GM18520 (cell line): ENCODE measurements around the gene MCTP1.
A peak's percentile ranks its signal among the peaks of the same experiment; 100 is the strongest.
"Not testable (repeated sequence)": the region's sequence is repeated elsewhere in the genome, so short reads cannot be mapped to it uniquely, and the experiment has no call there.

Experiments used
- ATAC-seq: cut with Tn5 transposase; IDR thresholded peaks from one replicate; pipeline ENCODE4 v1.9.1; 2021; ENCODE audit not compliant: unreplicated experiment

MCTP1 gene

DNA sequence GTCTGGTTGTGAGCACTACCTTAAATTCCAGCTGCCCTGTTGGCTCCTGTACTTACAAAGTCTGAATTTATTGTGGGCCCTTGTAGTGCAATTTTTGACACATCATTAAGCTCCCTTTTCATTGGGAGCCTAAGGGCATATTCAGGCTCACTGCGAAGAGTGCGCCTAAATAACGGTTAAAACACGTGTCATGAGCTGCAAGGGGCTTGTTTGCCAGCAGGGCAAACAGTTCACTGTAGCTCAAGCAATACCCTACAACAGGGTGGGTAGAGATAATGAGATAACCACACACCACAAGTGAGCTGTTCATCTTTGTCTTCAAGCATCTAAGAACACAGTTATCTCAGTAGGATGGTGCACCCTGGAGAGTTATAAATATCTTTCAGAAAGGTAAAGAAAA, 452.2 kb downstream of the MCTP1 start:
- ATAC-seq = no peak

DNA sequence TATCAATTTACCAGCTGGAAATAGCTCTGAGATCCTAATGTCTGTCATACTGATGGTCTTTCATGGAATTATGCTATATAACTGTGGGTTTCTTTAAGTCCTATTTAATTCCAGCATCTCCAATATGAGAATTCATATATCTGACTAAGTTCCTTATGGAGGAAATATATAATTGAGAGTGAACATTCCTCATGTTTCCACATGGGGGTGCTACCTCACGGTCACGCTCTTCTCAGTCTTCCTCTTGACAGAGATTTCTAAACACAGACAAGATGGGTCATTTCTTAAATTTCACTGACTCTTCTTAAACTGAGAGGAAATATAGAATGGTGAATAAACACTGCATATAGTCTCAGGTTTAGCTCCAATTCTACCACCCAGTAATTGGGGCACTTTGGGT, 454.4 kb downstream of the MCTP1 start:
- no peak for ATAC-seq

DNA sequence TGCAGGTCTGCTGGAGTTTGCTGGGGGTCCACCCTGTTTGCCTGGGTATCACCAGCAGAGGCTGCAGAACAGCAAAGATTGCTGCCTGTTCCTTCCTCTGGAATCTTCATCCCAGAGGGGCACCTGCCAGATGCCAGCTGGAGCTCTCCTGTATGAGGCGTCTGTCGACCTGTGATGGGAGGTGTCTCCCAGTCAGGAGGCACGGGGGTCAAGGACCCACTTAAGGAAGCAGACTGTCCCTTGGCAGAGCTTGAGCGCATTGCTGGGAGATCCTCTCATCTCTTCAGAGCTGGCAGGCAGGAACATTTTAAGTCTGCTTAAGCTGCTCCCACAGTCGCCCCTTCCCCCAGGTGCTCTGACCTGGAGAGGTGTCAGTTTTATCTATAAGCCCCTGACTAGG, 456.7 kb downstream of the MCTP1 start:
- ATAC-seq = not testable (repeated sequence)

DNA sequence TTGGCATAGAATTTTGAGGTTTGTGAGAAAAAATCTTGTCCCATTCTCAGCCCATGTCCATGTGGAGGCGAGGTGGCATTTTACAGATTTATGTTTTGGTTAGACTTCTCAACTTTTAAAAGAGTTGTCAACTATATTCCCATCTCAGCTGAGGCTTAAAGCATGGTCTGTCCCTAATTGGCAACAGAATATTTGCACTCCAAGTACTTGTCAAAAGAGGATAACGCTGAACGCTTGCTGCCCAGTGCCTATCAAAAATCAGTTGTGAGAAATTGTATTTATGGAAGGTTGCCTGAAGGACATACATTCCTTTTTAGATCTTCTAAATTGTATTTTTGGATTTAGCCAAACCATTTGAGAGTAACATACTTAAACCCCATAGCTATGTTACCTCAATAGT, 464.4 kb downstream of the MCTP1 start:
- no peak for ATAC-seq

DNA sequence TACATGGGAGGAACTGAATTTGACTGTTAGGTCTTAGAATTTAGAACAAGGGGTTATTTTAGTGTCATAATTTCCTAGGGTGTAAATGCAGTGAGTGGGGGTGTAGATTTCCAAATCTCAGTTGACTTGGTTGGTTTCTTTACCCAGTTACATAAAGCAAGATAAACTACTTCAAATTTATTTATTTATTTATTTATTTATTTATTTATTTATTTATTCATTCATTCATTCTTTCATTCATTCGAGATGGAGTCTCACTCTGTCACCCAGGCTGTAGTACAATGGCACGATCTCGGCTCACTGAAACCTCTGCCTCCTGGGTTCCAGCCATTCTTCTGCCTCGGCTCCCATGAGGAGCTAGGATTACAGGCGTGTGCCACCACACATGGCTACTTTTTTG, 466.0 kb downstream of the MCTP1 start:
- no peak for ATAC-seq

DNA sequence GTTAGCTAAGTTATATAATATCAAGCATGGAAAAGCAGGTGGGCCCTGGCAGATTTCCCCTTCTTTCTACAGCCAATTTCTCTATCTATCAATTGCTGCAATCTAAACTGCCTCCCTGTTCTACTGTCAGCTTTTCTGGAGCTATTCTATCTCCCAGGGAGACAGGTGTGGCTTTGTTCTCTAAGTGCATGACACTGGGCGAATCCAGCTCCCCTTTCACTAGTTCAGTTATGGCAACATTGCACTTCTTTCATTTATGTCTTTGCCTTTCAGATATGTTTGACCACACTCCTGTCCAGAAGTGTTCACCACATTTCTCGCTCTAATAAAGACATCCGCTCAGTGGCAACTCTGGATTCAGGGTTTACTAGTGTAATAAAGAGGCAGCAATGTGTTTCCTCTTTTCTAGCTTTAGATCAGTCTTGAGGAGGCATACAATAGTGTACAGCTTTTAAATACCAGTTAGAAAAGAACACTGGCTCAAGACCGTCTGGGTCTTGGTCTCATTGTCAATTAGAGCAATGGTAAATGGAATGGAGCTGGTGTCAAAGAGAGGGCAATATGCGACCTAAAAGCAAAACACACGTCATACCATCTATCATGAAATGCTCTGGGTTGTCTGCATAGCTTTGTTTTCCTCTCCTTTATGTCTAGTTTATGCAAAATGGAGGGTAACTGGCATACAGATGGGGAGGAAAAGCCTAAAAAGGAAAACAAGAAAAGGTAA, 469.4 kb downstream of the MCTP1 start:
- ATAC-seq = no peak

DNA sequence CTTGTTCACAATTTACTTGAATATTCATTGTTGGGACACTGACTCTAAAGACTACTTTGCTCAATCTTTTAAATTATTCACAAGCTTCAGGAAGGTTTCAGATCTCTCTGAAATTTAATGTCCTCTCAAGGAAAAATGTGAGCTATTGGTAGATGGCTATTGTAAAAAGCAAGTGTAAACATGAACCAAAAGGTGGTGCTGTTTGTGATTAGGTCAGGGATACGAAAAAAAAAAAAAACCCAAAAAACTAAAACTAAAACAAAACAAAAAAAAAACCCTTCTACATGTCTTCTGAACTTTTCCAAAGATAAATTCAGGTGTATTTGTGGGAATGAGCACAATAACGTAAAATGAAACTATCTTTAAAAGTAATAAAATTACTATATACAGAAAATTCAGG, 472.7 kb downstream of the MCTP1 start:
- no peak for ATAC-seq

DNA sequence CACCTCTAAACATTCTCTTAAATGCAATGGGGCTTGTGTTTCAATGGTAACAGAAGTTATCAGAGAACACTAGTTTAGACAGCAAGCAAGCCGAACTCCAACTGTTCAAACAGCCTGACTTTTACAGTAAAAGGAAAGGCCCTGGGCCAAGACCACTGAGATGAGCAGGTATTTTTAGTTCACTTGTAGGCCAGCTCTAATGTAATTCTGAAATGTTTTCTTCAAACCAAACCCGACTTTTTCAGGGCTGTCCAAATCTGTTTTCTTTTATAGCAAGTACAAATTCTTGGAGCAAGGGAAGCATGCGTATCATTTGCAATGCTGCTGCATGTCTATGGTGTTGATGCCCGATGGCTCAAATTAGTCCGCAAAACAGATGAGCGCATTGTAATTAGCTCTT, 473.6 kb downstream of the MCTP1 start:
- ATAC-seq = no peak

DNA sequence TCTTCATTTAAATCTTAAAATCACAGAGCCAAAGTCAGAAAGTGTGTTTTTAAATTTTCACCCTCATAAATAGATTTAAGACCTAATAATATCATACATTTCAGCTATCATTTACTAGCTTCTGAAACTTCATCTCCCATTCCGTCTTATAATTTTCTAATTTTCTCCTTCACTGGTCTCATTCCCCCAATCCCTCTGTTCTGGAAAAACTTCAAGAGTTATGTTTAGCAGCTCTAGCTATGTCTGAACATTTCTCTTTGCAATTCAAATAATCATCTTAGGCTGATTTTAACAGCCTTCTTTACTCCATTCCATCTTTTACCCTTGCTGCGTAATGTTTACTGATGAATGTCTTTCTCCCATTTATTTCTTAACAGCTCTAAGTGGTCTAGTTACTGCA, 474.0 kb downstream of the MCTP1 start:
- ATAC-seq = no peak

DNA sequence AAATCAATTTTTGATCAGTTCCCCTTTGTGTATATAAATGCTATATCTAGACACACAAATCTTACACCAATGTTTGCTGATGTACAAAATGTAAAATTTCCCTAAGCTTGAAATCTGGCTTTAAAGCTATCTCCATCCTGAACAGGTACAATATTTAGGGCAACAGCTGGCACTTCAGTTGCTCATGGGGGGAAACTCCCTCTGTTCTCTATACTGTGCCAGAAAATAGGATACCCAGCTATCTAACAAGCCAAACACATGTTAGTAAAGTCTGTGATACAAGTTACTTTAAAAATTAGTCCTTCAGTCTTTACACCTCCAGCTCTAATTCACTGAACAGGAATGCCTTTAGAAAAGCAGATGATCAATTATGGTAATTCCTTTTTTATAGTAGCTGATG, 474.6 kb downstream of the MCTP1 start:
- ATAC-seq = no peak

DNA sequence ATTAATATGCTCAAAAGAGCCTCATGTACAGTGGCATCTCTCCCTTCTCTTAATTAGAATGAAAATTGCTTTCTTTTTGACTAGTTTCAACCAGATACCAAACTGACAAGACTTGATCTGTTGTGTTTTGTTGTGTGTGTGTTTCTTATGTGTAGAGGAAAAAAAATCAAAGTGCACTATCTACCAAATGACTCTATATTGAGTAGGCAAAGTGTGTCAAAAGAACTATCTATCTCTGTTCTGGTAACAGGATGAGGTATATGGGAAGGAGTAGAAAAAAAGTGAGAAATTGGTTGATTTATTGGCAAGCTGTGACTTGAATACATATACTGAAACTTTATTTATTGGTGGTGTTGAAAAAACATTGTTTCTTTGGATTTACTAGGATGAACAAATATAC, 476.4 kb downstream of the MCTP1 start:
- ATAC-seq = no peak

DNA sequence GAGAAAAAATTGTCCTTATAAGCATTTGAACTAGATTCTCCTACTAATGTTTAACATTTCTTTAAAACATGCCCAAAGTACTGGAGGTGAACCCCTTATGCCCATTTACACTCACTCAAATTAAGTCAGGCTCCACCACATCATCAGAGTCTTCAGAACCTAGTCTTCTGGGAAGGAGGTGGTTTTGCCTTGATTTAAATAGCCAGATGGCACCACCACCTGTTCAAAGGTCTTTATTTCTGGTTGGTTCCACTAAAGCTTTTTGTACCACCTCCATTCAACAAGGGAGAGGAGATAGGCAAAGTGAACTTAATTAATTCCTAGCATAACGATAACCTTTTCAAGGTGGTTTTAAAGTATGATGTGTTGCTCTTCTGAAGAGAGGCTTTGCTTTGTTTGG, 476.9 kb downstream of the MCTP1 start:
- ATAC-seq = no peak

DNA sequence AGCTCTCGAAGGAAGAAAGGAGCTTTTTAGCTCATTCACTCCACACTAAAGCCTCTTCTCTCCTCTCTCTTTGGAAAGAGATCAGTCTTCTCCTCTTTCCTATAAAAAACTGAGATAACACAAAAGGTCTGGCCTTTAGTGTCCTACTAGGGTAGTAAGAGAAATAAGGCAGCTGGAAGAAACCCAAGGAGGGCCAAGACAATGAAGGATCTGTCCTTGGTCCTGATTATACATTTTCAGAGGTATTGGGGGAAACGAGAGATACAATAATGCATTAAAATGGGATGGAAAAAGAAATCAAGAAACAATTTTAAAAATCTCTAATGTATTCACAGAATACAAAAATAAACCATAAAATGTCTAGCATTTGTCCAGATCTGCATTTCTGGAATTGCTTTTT, 482.4 kb downstream of the MCTP1 start:
- ATAC-seq = no peak

DNA sequence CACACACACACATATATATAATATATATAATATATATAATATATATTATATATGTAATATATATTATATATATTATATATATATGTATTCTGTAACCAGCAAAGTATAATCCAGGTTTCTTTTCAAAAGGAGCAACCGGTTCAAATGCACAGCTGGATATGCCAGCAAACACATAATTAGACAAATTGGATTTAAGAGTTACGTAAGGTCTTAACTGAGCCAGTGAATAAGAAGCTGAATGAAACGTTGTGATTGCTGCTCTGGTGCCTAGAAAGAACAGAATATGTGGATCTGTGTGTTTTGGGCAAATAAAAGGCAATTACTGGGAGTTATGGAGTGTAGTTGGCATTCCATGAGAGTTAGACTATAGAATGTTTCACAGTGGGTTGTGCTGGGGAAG, 488.3 kb downstream of the MCTP1 start:
- ATAC-seq = no peak

DNA sequence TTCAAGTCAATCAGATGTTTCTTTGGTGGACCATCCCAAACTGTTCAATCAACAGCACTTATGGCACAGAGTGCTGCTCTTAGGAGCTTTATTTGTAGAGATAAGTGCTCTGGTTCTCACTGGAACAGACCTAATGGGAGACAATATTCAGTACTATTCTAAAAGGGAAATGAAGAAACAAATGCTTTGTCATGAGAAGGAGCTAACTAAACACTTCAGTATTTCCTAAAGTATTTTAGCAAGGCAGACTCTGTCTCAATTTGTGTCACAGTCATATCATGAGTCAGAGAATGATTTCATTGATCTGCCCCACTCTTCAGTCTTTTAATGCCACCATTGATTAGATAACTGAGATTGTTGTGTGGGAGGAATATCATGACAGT, 491.1 kb downstream of the MCTP1 start:
- ATAC-seq = peak; percentile 20

DNA sequence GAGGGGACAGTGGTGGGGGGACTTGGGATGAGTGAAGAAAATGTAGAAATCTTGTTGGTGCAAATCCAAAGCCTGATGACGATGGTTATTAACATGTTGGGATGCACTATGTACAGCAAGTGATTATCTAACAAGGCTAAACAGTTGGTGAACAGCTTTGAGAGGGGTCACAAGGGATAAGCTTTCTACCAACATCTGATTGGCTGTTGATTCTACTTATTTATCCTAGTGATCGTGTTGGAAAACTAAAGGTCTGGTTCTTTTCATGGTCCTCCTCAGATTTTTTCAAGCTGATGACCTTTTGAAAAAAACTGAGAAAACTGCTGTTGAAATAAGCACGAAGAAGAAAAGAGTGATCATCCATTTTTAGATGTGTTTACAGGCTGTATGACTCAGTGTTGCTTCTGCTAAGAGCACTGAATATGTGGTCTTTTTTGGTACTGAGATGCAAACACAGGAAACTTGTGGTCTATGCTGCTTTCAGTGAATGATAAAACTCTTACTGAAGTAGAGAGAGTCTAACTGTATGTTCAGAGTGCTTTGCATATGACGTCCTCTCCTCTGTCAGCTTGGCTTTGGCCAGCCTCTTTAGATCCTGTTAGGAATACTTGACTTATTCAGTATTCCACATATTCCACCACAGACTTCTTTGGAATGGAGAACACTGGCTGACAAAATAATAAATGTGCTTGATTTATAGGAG, 491.6 kb downstream of the MCTP1 start:
- peak; percentile 100 for ATAC-seq

DNA sequence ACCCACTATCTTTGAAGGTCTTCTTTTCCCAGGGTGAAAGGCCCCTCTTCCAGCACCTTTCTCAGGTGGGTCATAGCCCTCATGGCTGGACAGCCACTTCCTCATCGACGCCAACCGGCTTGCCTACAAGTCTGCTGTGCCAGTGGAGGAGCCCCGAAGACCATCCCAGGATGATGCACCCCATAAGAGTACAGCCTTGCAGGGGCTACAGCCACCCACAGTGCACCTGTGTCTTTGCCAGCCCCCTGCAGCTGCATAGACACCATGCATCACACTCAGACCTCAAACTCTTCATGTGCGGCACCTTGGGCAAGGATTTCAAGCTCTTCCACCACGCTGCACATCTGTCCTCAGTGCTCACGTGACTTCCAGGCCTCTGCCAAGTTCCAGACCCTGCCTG, 493.1 kb downstream of the MCTP1 start:
- ATAC-seq = no peak

DNA sequence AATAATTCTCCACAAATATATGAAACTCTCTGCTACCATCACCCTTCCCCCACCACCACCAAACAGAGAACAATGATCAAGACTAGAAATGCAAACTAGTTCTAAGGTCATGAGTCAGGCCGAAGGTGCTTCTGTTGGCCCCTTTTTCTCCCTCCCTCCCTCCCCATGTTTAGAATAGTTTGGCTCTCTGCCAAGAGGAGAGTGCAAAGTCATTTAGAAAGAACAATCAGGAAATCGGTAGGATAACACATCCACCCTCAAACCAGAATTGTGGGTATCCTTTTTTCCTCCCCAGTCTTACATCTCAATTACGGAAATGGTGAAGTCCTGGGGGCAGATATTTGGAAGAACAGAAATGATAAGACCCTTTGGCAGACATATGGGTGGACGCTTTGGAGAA, 496.4 kb downstream of the MCTP1 start:
- no peak for ATAC-seq

DNA sequence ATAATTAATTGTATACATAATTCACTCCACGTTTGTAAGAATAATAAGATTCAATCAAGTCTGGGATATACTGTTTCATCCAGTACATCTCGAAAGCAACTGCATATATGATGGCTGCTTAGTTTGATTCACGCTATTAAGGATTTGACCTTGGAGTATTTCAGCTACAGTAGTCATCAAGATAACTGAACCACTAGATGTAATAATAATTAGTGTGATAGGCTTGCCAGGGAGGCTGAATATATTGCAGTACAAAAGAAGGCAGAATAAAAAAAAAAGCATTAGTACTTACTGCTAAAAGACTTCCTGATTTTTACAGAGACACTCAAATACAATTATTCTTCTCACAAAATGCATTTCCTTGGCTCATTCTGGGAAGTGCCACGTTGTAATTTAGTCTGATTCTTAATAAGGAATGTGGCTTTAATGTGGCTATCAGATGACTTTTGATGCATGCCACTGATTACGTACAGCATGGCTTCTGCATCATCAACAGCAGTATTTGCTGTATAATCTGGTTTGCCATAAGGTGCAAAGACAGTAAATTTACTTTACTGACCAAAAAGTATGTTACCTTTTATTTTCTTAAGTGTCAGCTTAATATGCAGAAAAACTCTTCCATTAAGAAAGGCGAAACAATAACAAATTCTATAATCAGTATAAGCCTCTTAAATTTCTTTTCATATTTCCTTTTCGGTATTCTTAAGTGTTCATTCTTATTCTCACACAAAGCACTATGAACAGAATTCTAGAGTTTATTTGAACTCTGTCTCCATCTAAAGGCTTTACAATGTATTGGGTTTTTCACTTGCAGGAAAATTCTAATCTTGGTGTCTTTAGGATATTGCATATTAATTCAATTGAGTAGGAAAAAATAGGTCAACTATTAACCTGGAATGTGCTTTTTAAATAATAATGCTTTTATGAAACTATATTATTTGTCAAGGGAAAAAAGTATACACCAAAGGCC, 500.1 kb downstream of the MCTP1 start:
- no peak for ATAC-seq

DNA sequence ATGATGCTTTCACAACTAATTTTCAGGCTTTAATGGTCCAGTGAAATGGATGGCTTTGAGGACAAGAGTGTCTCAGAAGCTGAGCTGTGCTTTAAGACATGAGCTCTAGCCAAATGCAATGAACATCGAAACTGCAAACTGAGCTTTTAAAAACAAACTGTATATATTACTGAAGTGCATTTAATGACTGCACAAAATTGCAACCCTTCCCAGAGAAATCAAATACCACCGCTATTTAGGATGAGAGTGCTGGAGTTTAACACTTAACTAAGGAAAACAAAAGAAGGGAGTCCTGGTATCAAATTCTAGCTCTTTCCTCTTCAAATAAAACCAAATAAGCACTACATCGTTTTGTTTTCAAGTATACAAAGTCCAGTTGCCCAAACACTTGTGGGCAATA, 502.5 kb downstream of the MCTP1 start:
- no peak for ATAC-seq

DNA sequence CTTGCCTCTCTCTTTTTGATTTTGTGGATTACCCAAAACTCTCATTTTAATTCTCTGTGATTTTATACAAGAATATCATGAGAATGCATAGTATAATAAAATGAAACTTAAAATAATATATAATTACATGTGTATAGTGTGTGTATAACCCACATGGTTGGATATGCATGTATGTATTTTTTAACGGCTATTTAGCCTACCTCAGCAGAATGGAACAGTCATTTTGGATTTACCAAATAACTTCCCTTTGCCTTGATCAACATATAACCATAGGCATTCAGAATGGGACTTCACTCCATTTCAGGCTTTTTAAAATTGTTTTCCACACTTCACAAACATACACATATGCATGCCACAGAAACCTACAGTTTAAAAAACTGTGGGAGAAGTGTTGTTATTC, 505.2 kb downstream of the MCTP1 start:
- no peak for ATAC-seq

DNA sequence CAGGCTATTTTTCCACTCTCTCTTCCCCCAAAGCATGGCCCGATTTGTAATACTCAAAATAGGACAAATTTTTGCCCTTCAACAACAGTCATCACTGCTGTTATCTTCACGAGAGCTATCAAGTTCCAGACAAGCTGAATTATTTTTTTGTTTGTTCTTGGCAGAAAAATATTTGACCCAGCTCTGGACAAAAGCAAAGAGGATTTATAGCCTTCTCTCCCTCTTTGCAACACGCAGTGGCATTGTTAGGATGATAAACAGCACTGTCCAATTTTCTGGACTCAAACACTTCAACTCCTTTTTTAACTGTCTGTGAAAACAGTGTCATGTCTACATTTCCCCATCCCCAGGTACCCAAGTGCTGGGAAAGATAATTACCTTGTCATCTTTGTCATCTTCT, 506.2 kb downstream of the MCTP1 start:
- ATAC-seq = no peak
